SIG-M5 treated with dmso at 0.1 percent for 504 hours (cell line): Measurements from ENCODE around the gene SCNM1.
A peak's percentile ranks its signal among the peaks of the same experiment; 100 is the strongest.

ENCODE experiments used
- DNase-seq: peaks from one replicate; lab custom pipeline; 2025; ENCODE audit not compliant: unreplicated experiment; lab: John Stamatoyannopoulos, UW

Gene SCNM1

GRCh38 chr1:151165738-151166504 is at the start of gene SCNM1, which contains the start of gene LYSMD1:
TSS of gene SCNM1 (plus strand) at chr1:151166144. CDS start at chr1:151166153, 9 bp downstream.
TSS of gene LYSMD1 (minus strand) at chr1:151165902. CDS start at chr1:151165258, 644 bp downstream.
- DNase-seq, result peak; percentile 100

GRCh38 chr1:151124763-151125403 is 41.1 kb upstream of the SCNM1 start:
- DNase-seq, result no peak

GRCh38 chr1:151128800-151129199 is 37.1 kb upstream of the SCNM1 start:
- DNase-seq, result no peak

- no peak for DNase-seq
Measured at GRCh38 chr1:151130987-151131586, 34.9 kb upstream of the SCNM1 start.

GRCh38 chr1:151131701-151132334 is 34.1 kb upstream of the SCNM1 start:
- DNase-seq, result no peak

GRCh38 chr1:151132335-151133017 is 33.5 kb upstream of the SCNM1 start:
- DNase-seq, result no peak

- DNase-seq, result no peak
Measured at GRCh38 chr1:151133018-151133806, 32.7 kb upstream of the SCNM1 start.

- DNase-seq, result no peak
Measured at GRCh38 chr1:151134396-151134795, 31.5 kb upstream of the SCNM1 start.

- DNase-seq, result no peak
Measured at GRCh38 chr1:151134991-151135390, 31.0 kb upstream of the SCNM1 start.

GRCh38 chr1:151135433-151136385 is 30.2 kb upstream of the SCNM1 start:
- DNase-seq, result no peak

- no peak for DNase-seq
Measured at GRCh38 chr1:151137789-151138188, 28.2 kb upstream of the SCNM1 start.

- DNase-seq, result no peak
Measured at GRCh38 chr1:151142411-151143056, 23.4 kb upstream of the SCNM1 start.

GRCh38 chr1:151143057-151143435 is 22.9 kb upstream of the SCNM1 start:
- DNase-seq, result no peak

GRCh38 chr1:151143986-151144385 is 22.0 kb upstream of the SCNM1 start:
- no peak for DNase-seq

- DNase-seq, result no peak
Measured at GRCh38 chr1:151144474-151145303, 21.3 kb upstream of the SCNM1 start.

- no peak for DNase-seq
Measured at GRCh38 chr1:151145304-151146071, 20.5 kb upstream of the SCNM1 start.

GRCh38 chr1:151146072-151146411 is 19.9 kb upstream of the SCNM1 start:
- no peak for DNase-seq
